OCI-LY3 (cell line): ENCODE data around the gene QKI.

Experiments
- EZH2phosphoT487 ChIP-seq: fragments of 200-600 bp; shearing (Covaris generic); IDR thresholded peaks from 2 replicates; pipeline ENCODE4 v1.6.1; 2018; ENCODE audit warnings: antibody characterized with exemption, mixed run types, low read depth
- TF ChIP-seq, protein P1 (sequence below): fragments of 200-600, 300-600 bp; sonication (generic); IDR thresholded peaks from 2 replicates; pipeline ENCODE4 v1.5.1; 2014; ENCODE audit warnings: antibody characterized with exemption, low read length, low read depth

DNA sequence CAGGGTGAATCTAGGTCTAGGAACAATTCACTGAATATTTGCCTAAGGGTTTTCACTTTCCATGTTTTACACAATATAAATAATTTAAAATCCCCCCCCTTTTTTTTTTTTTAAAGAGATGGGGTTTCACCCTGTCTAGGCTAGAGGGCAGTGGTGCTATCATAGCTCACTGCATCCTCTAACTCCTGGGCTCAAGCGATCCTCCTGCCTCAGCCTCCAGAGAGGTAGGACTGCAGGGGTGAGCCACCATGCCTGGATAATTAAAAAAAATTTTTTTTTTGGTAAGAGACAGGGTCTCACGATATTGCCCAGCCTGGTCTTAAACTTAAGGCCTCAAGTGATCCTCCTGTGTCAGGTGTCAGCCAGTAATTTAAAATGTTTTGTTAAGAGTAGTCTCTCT lies 17.8 kb downstream of the QKI start:
- TF ChIP-seq, protein P1, sequence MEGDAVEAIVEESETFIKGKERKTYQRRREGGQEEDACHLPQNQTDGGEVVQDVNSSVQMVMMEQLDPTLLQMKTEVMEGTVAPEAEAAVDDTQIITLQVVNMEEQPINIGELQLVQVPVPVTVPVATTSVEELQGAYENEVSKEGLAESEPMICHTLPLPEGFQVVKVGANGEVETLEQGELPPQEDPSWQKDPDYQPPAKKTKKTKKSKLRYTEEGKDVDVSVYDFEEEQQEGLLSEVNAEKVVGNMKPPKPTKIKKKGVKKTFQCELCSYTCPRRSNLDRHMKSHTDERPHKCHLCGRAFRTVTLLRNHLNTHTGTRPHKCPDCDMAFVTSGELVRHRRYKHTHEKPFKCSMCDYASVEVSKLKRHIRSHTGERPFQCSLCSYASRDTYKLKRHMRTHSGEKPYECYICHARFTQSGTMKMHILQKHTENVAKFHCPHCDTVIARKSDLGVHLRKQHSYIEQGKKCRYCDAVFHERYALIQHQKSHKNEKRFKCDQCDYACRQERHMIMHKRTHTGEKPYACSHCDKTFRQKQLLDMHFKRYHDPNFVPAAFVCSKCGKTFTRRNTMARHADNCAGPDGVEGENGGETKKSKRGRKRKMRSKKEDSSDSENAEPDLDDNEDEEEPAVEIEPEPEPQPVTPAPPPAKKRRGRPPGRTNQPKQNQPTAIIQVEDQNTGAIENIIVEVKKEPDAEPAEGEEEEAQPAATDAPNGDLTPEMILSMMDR: peak; percentile 8; the same call in 1 of the 2 replicates
- TF ChIP-seq EZH2phosphoT487: no peak
